ENCODE measurements around the gene PTTG1.

PTTG1 gene

DNA sequence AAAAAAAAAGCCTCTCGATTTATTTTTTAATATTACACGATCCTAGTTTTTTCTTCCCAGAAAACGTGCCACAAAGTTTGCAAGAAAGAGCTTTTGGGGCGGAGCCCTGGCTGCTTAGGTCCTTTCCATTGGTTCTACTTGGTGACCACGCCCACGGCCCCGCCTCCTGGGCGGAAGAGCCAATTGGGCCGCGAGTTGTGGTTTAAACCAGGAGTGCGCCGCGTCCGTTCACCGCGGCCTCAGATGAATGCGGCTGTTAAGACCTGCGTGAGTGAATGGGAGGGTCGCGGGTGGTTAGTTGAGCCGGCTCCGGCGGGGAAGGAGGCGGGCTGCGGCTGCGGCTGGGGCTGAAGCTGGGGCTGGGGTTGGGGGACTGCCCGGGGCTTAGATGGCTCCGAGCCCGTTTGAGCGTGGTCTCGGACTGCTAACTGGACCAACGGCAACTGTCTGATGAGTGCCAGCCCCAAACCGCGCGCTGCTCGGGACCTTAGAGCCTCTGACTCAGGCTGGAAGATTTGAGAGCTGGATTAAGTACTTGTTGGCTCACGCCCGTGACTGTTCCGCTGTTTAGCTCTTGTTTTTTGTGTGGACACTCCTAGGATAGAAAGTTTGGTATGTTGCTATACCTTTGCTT lies at the start of gene PTTG1:
Gene PTTG1 (plus strand): TSS at position 231 of the 634 bp plus-strand sequence. CDS start 458 bp downstream, outside the sequence.
- peak; percentile 74 for DNase-seq

DNA sequence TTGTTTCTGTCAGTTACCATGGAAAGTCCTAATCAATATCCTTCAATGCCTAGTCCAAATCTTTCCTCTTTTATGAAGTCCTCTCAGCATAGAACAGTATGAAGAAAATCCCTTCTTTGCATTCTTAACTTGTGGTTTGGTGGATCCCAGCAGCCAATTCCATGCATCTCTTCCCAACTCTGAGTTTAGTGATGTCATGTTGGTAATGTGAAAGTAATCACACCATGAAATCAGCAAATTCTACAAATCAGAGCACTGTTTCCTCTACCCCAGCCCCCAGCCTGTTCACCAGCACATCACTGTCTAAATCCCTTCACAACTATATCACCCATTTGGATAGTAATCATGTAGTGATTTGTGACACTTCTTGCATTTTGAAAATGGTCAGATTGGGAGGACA lies 46.5 kb upstream of the PTTG1 start:
- no peak for DNase-seq

DNA sequence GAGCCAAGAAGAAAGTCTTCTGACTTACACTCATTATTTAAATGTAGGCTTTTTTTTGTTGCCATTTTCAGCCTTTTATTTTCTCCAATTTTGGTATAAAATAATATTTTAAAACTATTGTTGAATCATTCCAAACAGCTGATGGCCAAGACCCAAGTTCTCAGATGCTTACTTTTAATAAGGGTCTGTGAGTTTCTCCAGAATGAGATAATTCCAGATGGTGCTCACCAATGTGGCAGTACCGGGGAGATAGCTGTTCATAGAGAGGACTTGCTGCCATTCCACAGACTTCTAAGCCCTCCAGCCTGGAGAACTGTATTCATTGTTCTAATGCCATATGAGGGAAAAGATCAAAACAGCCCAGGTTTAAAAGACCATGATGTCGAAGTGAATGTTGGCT lies 46.0 kb upstream of the PTTG1 start:
- no peak for DNase-seq

DNA sequence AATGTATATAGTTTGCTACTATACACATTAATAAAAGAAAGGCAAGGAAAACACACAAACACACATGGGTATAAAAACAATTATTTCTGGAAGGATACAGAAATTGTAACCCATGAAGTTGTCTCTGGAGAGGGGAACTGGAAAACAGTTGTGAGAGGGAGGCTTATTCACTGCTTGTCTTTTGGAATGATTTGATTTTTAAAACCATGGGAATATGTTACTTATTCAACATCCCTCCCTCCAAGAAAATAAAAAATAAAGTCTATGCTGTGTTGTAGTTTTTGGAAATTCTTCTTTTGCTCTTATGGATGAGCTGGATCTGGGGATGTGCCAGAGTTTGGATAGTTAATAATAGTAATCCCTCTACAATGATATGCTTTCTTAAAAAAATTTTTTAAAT lies 45.2 kb upstream of the PTTG1 start:
- no peak for DNase-seq

DNA sequence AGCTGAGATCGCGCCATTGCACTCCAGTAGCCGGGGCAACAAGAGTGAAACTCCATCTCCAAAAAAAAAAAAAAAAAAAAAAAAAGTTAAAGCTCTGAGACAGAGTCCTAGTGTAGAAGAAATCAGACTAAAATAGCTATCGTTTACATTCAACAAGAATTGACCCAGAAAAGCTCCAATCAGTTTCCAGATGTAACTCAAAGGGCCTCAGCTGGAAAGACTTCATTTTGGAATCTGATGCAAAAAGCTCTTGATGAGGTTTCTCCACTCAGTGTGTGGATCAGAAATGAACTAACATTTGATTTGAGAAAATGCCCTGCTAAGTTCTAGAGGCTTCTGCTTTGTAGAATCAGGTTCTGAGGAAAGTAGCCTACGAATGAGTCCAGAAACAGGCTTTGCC lies 44.0 kb upstream of the PTTG1 start:
- no peak for DNase-seq

DNA sequence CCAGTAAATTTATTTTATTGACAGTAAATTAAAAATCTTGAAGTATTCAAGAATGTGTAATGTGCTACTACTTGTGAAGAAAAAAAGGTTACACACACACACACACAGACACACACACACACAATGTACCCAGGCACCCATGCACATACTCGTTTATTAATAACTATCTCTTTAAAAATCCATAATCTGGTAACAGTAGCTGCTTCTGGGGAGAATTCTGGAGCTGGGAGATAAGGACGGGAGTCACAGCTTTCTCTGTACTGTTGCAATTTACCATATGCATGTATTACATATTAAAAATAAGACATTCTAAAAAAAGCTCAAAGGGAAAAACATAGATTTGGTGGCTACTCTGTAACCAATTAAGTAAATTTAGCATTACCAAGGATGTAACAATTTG lies 43.3 kb upstream of the PTTG1 start:
- no peak for DNase-seq

DNA sequence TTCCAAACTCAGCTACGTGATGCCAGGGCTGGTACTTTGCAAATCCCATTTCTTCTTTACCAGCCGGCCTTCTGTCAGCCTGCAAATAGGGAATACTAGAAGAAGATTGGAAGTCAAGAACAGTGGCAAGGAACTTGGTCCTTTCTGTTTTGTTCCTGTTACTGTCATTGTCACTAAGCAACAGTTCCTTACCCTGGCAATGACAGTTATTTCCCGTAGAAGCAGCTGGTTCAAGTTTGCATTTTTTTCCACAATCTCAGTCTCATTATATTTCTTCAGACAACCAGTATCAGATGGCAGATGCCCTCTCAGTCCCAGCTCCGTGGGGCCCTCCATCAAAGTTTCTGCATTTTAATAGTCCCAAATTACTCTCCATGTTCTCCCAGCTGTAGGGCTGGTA lies 42.1 kb upstream of the PTTG1 start:
- no peak for DNase-seq

DNA sequence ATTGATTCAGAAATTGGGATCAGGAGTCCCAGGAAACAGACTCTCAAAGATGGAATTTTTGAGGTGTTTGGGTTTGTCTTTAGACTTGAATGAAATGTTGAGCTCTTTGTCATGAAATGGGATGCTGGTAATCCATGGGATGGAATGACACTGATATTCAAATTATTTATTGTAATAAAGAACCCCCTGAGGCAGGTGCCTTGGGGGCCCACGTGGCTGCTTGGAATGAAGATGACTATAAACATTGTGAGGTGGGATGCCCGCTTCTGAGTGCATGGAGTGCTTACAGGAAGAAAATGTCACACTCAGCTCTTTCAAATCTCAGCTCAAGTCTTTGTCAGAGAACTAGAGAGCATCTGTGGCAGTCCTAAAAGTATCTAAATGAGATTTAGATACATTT lies 41.6 kb upstream of the PTTG1 start:
- no peak for DNase-seq

DNA sequence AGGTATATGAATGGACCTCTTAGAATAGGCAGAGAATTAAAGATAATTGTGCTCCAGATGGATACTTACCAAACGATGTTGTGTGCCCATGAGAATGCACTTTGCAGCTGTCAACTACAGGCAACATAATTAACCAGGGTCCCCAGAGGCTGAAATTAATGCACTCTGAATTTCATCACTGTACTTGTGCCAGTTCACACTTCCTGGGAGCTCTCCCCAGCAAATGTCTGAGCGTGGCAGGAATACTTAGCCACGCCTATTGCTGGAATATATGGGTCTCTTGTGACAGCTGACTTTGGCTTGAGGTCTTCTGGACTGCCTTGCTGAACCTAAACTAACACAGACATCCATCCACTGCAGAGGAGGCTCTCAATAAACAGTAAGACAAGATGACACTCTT lies 39.3 kb upstream of the PTTG1 start:
- no peak for DNase-seq

DNA sequence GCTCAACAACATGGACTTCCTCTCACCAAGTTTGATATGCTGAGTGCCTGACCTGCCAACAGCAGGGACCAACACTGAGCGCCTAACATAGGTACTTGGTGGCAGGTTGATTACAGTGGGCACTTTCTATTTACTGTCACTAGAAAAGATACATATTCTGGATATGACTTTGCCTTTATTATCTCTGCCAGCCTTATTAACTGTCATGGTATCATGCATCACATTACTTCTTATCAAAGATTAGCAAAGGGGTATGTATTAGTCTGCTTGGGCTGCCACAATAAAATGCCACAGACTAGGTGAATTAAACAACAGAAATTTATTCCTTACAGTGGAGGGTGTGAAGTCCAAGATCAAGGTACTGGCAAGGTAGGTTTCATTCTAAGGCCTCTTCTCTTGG lies 37.0 kb upstream of the PTTG1 start:
- DNase-seq = no peak

DNA sequence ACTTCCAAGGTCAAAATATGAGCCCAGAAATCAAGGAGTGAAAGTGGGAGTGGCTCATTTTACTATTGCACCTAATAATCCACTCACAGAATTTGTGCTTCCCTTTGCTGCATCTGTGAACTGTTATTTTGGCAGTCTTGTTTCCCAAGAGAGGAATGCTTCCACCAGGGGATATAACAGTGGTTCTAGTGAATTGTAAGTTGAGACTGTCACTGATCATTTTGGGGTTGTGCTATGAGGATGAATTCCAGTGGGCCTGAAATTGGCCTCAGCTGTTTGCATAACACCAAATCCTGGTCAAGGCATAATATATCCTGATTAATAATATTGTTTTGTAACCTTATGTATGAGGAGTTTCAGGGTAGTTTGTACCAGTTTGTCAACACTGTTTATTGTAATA lies 36.2 kb upstream of the PTTG1 start:
- no peak for DNase-seq

DNA sequence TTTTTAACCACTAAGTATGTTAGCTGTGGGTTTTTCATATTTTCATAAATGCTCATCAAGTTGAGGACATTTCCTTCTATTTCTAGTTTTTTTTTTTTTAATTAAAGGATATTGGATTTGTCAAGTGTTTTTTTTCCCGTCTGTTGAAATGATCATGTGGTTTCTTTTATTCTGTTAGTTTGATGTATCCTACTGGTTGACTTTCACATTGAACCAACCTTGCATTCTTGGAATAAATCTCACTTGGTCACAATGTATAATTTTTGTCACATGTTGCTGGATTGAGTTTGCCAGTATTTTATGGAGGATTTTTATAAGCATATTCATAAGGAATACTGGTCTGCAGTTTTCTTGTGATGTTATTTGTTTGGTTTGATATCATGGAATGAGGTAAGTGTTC lies 34.2 kb upstream of the PTTG1 start:
- DNase-seq = no peak

DNA sequence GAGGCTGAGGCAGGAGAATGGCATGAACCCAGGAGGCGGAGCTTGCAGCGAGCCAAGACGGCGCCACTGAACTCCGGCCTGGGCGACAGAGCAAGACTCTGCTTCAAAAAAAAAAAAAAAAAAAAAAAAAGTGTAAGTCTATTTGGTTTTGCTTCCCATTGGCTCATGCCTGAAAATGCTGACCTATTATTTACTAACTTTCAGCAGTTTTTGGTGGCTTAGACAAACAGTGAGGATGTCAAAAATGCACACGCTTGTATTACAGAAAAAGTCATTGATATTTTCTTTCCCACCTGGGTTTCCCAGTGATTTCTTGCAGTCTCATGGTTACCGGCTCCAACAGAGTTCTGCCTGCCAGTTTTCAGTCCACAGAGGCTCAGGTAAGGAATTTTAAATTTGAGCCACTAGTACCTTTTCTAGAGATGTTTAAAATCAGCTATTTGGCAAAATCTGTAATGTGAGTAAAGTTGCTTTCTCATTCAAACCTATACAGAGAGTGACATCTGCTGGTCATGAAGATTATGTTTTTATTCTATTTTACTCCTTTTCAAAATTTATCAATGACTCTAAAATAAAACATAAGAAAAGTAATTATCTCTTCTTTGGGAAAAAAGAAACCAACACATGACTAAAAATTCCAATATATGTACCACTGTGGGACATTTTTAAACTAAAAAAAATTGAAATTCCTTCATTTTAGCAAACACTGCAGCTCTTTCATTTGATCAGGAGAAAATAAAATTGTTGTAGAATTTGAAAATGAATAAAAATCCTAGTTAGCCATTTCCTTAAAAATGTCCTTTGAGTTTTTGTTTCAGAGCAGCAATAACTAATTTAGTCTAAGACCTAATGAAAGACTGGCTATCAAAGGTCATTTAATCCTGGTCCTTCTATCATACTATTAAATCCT lies 30.6 kb upstream of the PTTG1 start:
- no peak for DNase-seq

DNA sequence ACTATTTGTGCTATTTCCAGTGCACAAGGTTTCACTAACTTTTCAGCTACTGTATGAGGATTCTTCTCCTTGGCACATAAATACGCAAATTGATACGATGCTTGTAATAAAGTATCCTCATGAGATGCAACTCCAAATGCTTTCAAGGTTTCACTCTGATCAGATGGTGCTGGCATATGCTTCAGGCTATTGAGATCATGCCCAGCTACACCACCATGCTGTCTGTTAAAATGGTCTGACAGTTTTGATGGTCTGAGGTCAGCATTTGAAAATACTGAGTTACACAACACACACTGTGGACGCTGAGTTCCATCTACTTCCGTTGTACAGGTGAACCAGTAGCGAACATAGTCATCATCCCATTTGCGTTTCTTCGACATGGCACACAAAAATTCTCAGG lies 26.5 kb upstream of the PTTG1 start:
- DNase-seq = no peak

DNA sequence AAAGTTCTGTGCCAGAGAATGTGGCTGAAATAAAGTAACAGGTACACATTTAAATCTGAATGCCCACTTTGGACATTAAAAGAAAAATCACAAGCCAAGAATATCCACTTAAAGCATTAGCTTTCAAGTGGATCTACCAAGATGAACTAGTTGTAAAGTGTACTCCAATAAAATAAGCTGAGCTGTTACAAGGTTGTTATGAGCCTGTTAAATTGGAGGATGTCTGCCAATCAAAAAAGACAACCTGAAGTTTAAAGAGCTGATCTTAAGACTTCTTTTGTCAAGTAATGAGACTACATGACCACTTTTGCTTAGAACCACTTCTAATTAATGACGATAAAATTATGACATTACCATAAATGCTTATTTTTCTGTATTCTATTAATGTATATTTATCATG lies 24.2 kb upstream of the PTTG1 start:
- DNase-seq = peak; percentile 3

DNA sequence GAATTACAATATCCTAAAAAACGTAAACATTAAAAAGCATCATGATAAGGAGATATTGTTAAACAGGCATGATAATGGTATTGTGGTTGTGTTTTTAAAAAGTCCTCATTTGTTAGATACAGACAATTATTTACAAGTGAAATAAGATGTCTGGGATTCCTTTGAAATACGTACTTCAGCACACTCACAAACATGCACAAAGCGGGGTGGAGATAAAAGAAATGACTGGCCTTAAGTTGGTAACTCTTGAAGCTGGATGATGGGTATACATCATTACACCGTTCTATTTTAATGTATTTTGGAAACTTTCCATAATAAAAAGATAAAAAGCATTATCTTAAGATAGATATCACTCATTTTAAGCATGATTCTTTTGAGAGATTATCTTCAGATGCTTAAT lies 22.8 kb upstream of the PTTG1 start:
- DNase-seq = no peak

DNA sequence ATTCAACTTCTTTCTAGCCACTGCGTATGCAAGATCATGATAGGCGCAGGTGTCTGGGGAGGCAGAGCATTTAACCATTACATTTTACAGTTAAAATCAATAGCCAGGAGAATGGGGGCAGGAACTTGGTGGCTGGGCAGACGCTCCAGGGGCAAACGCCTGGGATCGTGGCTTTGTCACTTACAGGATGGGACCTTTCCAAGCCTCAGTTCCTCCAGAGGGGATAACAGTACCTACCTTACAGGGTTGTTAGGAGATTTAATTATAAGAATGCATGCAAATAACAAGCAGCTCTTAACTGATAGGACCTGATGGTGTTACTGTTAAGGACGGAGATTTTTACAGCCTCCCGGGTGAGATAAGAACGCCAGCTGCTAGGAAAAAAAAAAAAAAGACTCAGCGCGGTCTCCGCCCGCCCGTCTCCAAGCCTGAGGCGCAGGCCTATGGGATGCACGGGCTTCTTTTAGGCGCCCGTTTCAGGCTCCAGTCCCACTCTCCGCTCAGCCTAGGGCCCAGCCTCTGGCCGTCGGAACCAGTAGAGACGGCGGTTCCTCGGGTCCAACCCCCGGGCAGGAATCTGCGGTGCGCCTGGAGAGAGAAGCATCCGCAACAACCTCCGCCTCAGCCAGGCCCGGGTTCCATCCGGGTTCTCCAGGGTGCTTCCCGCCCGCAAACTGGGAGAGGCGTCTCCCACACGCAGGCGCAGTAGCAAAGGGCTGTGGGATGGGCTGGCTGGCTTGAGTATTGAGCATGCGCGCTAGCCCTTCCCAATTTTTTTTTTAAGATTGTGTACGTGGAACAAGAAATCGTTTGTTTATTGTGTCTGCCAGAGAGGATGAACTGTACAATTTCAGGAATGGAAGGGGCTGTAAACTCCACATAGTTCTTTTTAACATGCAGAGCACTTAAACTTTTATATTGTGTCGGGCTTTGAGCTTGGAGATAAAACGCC lies 22.0 kb upstream of the PTTG1 start, which contains the start of gene FAM200C:
Gene FAM200C (minus strand): TSS at position 653 of the 952 bp plus-strand sequence. CDS start 4,564 bp downstream, outside the sequence.
- peak; percentile 81 for DNase-seq

DNA sequence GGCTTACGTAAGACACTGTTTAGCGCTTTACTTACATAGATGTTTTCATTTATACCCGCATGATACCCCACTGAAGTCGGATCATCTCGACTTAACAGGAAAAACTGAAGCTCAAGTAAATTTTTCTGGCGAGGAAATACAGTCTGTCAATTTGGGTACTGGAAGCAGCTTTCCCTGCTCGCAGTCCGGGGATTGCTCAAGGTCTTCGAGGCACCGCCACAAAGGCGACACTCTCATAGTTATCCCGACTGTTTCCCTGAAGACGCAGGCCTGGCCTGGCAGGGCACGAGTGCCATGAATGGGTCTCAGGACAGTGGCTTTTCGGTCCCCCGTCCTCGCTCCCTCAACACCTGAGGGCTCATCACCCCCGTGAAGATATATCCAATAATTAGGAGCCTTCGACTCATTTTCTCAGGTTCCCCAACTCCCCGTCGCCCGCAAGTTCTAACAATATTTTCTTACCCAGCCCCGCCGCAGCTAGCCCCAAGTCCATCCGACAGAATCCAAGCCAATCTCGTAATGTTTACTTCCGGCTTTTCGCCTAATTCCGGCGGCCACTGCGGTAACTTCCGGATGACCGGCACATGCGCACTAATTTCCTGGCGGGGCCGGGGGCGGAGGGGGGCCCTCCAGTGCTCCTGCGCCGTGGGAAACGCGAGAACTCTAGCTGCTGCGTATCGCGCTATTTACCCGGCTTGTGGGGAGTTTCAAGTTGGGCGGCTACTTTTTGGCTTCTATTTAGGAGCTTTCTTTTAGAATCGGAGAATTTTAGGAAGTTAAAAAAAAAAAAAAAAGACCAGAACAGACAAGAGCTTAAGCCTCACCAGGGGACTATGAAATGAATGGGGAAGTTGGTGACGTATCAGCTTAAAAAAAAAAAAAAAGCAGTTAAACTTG lies 2.8 kb upstream of the PTTG1 start, which contains the start of gene SLU7:
Gene SLU7 (minus strand): TSS at position 521 of the 897 bp plus-strand sequence. CDS start 3,787 bp downstream, outside the sequence.
- DNase-seq = peak; percentile 74

DNA sequence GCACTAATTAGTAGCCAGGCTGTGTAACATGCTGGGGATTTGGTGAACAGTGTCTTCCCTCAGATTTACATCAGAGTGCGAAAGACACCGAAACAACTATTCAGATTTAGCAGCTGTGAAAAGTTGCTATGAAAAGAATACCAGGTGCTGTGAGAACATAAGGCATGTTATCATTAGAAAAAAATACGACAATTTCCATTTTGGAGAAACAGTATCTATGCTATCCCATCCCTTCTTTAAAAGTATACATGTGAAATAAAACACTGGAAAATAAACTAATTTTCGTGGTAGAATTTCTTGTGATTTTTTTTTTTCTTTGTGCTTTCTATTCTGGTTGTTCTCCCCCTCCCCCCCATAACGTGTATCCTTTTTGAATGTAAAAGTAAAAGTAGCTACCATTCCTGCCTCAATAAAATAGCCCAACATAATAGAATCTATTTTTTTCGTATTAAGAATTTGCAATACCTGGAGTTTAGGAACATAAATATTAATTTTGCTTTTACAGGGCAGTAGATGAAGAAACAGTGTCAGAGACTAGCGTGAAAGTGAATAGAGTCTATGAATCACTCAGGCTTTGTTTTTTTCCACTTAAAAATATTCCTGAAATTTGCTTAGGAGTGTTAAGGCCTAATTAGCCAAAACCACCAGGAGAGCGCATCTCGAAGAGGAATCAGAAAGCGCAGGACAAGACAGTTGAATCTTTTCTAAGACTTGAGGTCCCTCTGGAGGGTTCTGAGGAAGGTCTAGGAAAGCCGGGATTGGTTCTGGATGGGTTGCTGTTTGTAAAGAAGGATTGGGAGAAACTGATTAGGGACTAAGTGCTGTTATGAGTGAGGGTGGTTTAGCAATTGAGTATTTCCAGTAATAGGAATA lies 2.0 kb upstream of the PTTG1 start:
- no peak for DNase-seq

DNA sequence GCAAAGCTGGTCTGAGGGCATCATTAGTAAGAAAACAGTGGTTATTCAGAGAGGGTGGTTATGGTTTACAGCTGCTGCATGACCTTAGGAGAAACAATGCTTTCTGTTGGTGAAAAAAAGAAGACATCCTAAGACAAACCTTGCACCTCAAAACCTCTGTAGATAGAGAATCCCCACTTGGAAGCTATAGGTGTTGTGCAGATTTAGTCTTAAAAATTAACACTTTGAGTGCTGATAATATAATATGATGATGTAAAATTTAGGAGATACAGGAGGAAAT lies 1.4 kb upstream of the PTTG1 start:
- no peak for DNase-seq

DNA sequence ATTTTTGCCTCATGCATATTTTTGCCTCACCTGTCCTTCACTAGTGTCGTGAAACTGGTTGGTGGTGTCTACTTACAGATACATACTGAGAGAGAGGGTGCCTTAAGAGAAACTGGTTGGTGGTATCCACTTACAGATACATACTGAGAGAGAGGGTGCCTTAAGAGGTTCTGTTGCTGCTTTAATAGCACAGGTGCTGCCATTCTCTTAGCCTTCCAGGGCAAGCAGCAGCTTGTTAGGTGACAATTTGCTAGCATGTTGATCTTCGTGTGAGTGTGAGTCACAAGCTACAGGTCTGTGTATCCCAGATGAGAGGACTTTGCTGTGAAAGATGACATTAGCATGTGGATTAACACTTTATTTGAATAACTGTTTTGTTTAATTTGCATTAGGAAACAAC lies 1.4 kb downstream of the PTTG1 start:
- DNase-seq = peak; percentile 44

All from DMS79 treated with DMSO at 0.1 percent for 48 hours (cell line).